Frontal cortex (tissue), 4 donors: ENCODE data around the gene KLF5. TPM values are rescaled to one million over a fixed set of nuclear protein-coding genes. Genes with fewer than 3 reads are reported as not detected.
A peak's percentile ranks its signal among the peaks of the same experiment; 100 is the strongest.

Source experiments
- DNase-seq, 2 donors: peaks; one replicate each; pipeline ENCODE4 v3.0.0; 2012; ENCODE audit warnings: low spot score in 2 of 2
- FAIRE-seq: peaks from 2 replicates; lab custom pipeline; 2012; peaks lifted over from hg19 to GRCh38; lab: Jason Lieb, UNC
- total RNA-seq: library from RNA; depleted of rRNA; stranded (reverse); fragments of >200 nt; gene quantifications from one replicate; pipeline ENCODE4 v1.2.3, GENCODE V29; 2014
- donor health status: control.
- donor health status: control.
- donor health status: control.

Gene KLF5
- total RNA-seq, 1 donor from 2014 or later = 1.6 TPM

DNA sequence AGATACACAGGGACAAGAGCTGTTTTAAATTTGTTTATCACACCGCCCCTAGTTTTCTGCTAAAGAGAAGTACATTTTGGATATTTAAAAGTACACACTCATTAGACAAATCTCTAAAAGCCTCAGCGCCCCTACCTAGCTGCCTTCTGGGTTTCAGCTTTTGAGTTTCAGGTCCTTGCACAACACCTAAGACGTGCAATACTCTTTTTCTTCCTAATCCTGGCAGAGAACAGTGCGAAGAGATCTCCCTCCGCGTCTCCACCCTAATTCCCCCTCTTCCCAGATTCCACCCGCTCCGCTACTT lies 421 bp upstream of the KLF5 start:
- DNase-seq = no peak
- FAIRE-seq = no peak

DNA sequence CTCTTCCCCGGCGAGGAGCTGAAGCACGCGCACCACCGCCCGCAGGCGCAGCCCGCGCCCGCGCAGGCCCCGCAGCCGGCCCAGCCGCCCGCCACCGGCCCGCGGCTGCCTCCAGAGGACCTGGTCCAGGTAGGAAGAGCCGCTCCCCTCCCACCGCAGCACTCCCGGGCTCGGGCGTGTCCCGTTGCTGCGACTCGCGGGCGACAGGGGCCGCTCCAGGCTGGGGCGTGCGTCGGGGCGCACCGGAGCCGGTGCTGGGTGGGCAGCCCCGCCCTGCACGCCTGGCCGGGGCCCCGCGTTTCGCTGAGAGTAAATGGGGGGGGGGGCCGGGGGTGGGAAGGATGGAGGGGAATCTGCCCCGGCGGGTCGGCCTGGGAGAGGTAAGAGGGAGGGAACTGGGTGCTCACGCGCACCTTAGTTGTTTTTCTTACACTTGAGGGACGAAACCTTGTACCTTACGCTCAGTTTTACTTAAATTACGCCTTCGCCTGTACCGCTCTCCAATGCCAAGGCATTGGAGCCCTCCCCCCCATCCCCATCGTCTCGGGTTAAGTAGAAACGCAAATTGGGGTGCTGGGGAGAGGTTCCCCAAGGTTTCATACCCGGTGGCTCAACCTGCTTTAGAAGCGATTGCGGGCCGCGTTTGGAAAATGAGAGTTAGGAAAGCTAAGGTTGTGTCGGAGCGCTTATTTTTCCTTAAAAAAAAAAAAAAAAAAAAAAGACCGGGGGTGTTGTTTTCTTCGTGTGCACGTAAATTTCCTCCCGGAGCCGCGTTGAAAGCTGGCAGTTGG lies 850 bp downstream of the KLF5 start:
- DNase-seq (no peak), FAIRE-seq (no peak)

DNA sequence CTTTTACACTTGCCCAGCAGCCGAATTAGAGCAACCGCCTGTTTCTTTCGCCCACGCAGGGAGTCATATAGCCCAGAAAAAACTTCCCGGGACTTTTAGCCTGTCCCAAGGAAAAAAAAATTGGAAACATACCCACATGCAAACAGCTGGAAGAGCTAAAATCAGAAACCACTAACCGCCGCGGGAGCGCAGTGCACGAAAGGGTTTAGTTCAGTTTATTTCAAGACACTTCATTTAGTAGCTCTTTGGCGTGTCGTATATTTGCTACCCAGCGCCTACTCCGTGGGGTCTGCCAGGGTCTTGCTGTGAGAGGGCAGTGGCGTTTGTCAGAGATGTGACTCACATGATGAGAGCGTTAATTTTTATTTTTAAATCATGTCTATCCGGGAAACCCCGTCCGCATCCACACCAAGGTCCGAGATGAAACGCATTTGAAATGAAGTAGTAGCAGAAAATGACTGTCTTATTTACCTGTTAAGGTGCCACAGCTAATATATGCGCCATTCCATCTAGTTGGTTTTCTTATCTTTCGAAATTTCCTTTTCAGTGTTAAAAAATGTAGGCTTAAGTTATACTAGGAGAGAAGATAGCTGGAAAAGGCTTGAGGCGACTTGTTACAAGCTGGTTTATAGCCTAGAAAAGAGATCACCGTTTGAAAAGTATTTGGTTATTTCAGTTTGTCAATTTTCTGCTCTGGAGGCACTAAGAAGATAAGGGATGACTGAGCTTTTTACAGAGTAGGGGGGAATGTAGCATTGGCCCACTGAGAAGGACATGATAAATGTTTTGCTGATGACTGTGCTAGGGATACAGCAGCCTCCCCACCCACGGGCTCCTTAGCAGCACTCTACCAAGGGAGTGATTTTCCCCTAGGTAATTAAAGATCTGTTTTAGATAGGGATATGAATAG lies 1.7 kb downstream of the KLF5 start:
- FAIRE-seq (no peak), DNase-seq (peak in 1 of 2 donors; percentile 35)

DNA sequence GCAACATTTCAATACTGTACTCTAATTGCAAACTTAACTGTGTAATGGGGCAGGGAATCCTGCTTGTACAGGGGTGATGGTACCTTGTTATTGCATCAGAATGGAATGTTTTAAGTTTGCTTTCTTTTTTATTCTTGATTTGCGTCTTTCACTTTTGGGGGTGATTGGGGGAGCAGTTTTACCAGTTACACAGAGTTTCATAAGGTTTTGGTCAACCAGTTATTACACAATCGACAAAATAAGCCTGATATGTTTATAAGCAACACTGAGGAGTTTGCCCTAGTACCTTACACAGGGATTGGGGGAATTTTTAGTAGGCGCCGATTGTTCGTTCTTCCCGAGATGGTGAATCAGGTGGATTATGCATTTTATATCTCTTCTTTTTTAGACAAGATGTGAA lies 2.7 kb downstream of the KLF5 start:
- no peak for FAIRE-seq
- no peak for DNase-seq

DNA sequence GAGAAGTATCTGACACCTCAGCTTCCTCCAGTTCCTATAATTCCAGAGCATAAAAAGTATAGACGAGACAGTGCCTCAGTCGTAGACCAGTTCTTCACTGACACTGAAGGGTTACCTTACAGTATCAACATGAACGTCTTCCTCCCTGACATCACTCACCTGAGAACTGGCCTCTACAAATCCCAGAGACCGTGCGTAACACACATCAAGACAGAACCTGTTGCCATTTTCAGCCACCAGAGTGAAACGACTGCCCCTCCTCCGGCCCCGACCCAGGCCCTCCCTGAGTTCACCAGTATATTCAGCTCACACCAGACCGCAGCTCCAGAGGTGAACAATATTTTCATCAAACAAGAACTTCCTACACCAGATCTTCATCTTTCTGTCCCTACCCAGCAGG lies 3.1 kb downstream of the KLF5 start:
- DNase-seq (no peak), FAIRE-seq (no peak)

DNA sequence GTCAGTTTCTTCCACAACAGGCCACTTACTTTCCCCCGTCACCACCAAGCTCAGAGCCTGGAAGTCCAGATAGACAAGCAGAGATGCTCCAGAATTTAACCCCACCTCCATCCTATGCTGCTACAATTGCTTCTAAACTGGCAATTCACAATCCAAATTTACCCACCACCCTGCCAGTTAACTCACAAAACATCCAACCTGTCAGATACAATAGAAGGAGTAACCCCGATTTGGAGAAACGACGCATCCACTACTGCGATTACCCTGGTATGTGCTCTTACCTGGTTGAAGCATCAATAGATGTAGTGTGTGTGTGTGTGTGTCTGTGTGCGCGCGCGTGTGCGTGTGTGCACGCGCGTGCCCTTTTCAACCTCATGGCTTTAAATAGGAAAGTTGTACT lies 3.7 kb downstream of the KLF5 start:
- FAIRE-seq (no peak), DNase-seq (no peak)

DNA sequence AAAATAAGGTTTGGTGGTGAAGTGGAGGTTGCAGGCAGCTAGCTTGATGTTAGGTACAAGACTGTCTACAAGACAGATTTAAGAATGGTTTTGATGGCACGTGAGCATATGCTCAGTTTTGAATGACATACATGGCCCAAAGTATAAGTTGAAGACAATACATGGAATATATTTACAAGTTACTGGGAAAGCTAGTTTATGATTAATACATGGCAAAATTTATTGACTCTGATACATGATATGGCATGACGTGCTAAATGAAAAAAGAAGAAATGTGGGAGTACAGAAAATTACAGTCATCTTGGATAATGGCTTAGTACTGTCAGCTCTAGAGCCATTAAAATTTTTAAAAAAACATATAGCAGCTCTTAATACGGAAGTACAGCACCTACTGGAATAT lies 4.4 kb downstream of the KLF5 start:
- DNase-seq = no peak
- no peak for FAIRE-seq

DNA sequence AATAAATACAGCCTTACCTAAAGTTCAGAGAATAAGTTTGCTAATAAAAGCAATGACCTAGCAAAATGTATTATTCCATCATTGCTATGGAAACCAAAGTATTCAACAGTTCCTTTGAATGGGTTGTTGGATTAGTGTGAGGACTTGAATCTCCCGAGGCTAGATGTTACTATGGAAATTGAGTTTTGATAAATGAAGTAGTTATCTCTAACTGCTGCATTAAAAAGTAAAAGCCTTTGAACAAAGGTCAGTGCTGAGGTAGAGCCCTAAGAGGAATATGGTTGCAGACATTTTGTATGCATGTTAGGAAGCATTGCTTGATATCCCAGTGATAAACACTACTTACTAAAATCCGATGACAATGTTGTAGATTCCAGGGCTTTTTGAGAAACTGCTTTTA lies 6.2 kb downstream of the KLF5 start:
- DNase-seq (no peak), FAIRE-seq (no peak)

DNA sequence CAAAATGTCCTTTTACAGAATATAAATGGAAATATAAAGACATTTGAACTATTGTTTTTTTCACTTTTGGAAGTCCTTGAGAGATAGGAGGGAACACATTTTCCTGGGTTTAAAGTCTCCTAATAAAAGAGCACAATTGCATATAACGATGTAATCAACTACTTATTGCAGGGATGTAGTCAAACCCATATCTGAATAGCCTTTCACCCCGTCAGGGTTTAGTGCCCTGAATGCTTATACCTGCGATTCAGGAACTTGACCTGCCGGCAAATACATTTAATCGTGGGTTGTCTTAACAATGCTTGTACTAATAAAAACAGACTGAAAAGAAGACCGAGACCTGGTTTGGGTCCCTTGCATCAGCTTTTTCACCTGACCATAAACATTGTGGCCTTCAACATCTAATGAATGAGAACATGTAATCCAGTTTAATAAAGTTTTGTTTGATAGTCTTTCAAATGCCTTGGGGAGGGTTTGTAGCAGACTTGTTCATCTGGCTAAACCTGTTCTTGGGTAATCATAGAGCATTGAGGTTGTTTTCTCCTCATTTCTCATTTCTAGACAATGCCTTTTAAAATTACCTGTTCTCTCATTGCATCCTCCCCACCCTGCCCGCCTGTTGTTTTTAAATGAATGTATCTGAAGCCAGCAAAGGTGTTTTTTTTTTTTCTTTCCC lies 7.0 kb downstream of the KLF5 start:
- FAIRE-seq = no peak
- DNase-seq = no peak

DNA sequence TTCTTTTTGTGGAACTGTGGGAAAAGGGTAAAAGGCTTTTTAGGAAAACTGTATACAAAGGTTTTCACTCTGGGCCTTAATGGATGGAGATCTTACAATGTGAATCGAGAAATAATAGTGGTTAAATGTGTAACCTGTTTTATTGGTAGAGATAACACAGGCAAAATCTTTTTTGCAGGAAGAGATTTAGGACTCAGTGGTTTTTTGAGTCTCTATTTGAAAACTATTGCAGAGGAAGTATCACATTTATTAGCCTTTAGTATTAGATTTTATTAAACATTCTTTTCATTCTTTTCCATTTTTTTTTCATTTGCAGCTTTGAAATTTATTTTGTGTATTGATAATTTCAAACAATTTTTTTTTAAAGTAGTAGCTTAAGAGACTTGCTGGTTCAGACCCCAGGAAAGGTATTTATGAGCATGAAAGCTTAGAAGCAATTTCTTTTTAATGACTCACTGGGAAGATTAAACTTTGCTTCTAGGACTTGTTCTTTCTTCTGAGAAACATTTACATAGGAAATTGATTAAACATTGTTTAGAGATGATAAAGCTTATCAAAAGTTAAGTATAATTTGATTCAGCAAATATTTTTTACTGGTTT lies 10.5 kb downstream of the KLF5 start:
- FAIRE-seq (no peak), DNase-seq (no peak)

DNA sequence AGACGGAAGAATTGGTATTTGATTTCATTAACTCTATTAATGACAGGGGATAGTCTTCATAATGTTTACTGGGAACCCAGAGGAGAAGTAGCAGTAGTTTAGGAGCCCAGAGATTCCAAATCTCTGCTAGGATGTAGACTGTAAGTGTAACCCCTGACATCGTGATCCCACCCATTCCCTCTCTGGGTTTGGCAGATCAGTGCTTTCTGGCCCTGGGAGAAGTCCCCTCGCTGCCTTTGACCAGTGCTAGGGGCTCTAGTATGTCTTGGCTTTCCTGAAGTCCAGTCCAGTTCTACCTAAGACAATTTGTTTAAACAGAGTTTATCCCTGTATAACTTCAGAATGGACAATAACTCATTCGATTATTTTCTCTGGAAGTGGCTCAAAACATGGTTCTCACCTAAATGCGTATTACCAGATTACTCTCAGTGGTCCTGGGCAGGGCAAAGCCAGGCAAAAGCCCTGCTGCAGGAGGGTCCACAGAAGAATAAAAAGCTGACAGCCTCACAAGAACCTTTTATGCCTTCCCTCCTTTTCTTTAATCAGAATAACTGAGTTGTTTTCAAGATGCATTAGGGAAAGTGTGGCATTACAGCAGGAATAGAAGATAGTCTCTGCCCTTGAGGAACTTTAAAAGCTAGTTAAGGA lies 11.8 kb downstream of the KLF5 start:
- no peak for DNase-seq
- FAIRE-seq = no peak

DNA sequence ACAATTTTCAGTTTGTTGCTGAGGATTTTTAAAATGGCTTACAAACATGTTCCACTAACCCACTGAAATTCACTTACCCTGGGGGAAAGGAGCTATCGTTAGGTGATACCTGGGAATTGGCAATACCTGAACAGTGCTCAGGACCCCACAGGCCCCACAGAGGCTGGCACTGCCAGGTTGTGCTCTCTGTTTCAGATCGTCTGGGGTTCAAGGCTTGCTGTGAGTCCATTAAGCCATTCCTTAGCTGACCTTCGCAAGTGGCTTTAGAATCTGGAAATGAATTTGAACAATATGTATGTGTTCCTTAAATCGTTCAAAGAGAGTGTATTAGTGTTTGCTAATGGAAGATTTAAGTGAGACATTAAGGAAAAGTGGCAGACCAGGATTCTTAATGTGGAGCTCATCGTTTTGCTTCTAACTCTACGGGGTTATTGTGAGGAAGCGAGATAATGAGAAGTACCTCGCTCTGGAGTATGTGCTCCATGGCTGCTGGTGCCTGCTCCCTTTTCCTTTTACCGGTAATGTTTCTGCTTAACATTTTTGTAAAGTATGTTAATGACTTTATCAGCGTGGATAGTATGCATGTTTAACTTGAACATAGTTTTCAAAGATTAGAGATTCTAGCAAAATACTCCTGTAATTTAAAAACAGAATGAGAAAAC lies 13.6 kb downstream of the KLF5 start:
- no peak for DNase-seq
- FAIRE-seq = no peak

DNA sequence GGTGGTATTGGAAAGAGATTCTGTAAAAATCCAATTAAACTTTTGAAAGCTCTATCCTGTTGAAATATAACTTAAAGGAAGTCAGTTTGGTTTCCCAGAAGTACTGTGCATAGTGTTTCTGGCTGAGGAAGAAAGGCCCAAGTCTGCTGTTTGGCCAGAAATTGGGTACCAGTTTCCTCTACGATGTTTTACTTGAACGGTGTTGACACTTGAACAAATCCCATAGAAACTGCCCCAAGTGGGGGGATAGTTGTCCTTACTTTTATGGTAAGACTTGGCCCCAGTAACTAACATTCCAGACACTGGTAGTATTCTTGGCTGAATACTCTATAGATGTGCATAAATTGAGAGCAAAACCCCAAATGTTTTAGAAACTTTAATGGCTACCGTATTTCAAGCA lies 14.2 kb downstream of the KLF5 start:
- no peak for DNase-seq
- FAIRE-seq = no peak

DNA sequence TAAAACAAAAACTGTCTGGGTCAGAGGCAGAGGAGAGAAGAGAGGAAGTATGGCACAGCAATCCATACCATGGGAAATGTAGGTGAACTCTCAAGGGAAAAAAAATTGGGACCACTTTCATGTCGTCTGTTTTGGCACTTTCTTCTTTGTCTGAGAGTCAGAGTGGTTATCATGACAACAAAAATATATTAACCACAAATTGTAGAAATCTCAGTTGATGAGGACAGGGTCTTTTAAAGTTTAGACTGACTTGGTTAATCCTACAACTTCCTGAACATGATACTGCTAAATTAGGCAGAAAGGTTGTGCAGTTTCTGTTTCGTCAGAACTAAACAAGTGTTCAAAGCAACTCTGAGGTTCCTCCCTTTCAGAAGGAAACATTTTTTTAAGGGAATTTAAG lies 15.2 kb downstream of the KLF5 start:
- FAIRE-seq = no peak
- DNase-seq = no peak

DNA sequence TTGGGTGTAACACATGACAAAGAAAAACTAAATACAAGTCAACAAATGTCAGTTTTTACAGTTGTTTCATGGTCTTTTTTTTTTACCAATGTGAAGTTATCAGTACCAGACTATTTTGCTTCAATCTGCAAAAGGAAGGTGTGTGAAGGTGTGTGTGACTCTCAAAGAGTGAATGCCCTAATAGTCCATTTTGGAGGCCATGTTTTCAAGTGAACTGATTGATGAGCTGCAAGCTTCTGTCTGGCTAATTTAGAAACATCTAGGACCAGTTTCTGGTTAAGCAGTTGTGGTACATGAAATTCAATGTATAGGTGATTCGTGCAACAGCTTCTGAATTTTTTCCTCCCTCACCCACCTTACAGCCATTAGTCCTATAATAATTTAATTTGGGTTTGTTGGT lies 16.1 kb downstream of the KLF5 start:
- FAIRE-seq = no peak
- DNase-seq = no peak

DNA sequence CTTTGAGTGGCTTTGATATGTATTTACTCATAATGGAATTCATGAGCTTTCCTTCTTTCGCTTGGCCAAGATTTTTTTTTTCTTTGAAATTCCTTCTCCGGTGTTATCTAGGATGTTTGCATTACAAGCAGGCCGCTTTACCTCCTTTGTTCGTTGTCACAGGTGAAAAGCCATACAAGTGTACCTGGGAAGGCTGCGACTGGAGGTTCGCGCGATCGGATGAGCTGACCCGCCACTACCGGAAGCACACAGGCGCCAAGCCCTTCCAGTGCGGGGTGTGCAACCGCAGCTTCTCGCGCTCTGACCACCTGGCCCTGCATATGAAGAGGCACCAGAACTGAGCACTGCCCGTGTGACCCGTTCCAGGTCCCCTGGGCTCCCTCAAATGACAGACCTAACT lies 16.7 kb downstream of the KLF5 start:
- FAIRE-seq = no peak
- no peak for DNase-seq

DNA sequence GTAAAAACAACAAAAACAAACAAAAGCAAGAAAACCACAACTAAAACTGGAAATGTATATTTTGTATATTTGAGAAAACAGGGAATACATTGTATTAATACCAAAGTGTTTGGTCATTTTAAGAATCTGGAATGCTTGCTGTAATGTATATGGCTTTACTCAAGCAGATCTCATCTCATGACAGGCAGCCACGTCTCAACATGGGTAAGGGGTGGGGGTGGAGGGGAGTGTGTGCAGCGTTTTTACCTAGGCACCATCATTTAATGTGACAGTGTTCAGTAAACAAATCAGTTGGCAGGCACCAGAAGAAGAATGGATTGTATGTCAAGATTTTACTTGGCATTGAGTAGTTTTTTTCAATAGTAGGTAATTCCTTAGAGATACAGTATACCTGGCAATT lies 17.1 kb downstream of the KLF5 start:
- FAIRE-seq (no peak), DNase-seq (no peak)

DNA sequence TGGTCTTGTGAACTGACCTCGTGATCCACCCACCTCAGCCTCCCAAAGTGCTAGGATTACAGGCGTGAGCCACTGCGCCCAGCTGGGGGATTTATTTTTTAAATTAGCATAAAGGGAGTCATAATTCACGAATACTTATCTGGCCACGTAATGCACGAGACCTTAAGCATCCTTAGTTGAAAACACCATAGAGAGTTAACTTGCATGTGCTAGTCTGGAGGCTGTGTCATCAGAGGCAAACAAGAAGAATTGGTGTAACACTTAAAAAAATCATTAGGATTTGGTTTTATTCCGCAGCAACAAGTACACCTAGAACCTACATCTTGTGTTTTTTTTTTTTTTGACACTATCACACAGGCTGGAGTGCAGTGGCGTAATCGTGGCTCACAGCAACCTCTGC lies 19.1 kb downstream of the KLF5 start:
- DNase-seq (no peak), FAIRE-seq (no peak)

DNA sequence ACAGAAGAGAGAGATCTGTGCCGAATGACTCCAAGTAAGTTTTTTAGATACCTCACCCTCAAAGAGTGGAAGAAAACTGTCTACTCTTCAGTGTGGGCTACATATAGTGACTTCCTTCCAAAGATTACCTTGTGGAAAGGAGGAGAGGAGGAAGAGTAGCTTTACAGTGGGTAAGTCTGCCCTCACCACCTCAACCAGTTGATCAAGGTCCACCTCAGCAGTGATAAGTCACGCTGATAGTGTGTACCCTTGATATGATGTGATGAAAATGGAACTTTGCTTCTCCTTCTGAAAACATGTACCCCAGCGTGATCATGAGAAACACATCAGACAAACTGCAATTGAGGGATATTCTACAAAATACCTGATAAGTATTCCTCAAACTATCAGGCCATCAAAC lies 20.6 kb downstream of the KLF5 start:
- FAIRE-seq (no peak), DNase-seq (no peak)
